Omental fat pad (tissue), 4 donors: ENCODE results near the gene CXCL1. TPM values are rescaled to one million over a fixed set of nuclear protein-coding genes. Genes with fewer than 3 reads are reported as not detected.

ENCODE experiments used
- ATAC-seq: fragments of 150-250 bp; one replicate; pipeline ENCODE4 v1.9.1; 2016; ENCODE audit warnings: mild to moderate bottlenecking, moderate library complexity; ENCODE audit not compliant: low FRiP score
- DNase-seq: peaks from one replicate; pipeline ENCODE4 v3.0.0-alpha.2; 2019; ENCODE audit warnings: low spot score
- total RNA-seq, 4 donors: library from RNA; depleted of rRNA; stranded (reverse); fragments of >200 nt; gene quantifications; one replicate each; pipeline ENCODE4 v1.1.0, GENCODE V29; 2016
- TF ChIP-seq, protein P1 (sequence below), 3 donors: fragments of 450-650 bp; IDR thresholded peaks; one replicate each; pipeline ENCODE4 v1.5.1; 2016 to 2017; ENCODE audit warnings: antibody characterized with exemption in 3 of 3, mild to moderate bottlenecking in 3 of 3, moderate library complexity in 2 of 3

Gene CXCL1
- total RNA-seq, 4 donors from 2014 or later, result 2.7 to 114 (median 12.9) TPM

DNA sequence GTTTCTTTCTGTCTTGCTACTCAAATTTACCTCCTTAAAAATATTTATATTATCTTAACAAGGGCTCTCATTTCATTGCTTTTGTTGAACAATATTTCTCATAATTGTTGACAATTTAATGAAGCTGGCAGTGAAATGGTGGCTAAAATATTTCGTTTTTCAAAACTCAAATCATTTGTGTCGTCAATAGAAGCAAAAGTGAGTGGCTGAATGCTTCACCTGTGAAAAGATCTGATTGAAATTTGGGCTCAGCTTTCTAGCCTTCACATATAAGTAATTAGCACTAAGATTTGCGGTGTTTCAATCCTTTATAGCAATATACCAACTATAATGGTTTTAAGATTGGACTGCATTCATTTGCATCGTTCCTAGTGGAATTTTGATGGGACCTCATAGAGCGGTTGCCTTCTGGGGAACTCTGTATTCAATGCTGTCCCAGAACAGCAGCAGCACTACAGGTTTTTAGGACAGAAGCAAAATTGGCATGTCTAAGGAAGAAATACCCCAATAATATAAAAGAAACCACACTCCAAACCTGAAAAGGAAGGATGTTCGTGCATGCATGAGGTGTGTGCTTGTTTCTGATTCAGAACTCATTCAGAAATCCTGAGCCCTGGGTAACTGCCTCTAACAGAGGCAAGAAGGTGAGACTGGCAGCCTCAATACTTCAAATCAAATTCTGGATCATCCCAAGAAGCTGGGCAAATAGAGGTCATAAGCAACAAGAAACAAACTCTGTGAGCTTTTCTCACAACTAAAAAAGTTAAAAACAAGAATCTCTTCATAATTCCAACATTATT lies 2.5 kb downstream of the CXCL1 start:
- no peak for DNase-seq
- no peak for ATAC-seq
- TF ChIP-seq, protein P1, sequence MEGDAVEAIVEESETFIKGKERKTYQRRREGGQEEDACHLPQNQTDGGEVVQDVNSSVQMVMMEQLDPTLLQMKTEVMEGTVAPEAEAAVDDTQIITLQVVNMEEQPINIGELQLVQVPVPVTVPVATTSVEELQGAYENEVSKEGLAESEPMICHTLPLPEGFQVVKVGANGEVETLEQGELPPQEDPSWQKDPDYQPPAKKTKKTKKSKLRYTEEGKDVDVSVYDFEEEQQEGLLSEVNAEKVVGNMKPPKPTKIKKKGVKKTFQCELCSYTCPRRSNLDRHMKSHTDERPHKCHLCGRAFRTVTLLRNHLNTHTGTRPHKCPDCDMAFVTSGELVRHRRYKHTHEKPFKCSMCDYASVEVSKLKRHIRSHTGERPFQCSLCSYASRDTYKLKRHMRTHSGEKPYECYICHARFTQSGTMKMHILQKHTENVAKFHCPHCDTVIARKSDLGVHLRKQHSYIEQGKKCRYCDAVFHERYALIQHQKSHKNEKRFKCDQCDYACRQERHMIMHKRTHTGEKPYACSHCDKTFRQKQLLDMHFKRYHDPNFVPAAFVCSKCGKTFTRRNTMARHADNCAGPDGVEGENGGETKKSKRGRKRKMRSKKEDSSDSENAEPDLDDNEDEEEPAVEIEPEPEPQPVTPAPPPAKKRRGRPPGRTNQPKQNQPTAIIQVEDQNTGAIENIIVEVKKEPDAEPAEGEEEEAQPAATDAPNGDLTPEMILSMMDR (IDR thresholded peaks at IDR 0.05), result no peak

DNA sequence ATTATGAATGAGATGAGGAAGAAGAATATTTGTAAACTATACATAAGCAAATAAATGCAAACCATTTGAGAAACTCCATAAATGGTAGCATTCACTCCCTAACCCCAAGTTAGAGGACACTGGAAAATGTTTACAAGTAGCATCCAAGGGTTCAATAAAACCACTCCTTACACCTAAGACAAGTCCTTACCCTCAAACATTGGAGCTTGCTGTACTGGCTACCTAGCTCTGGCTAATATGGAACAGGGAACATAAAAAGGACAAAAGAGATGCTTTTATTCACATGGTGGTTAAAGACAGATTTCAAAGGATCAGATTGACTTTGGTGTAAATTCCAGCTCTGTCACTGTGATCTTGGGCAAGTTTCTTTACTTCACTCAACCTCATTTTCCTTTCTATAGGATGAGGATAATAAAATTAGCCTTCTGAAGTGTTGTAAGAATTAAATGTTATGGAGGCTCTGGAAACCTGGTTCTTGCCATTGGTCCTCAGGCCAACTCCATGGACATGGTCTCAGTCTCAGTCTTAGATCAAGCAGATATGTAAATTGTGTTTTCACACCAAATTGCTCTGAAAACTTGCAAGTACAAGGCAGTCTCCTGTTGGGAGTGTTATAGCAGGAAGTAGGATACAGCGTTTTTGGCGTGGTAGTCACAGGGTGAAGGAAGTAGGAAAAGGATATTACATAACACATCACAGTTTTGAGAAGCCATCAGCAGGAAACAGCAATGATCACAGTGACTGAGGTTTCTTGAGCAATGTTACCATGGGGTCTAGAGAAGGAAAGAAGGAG lies 3.3 kb downstream of the CXCL1 start:
- TF ChIP-seq, protein P1 (IDR thresholded peaks at IDR 0.05), result no peak
- no peak for ATAC-seq
- DNase-seq, result no peak

DNA sequence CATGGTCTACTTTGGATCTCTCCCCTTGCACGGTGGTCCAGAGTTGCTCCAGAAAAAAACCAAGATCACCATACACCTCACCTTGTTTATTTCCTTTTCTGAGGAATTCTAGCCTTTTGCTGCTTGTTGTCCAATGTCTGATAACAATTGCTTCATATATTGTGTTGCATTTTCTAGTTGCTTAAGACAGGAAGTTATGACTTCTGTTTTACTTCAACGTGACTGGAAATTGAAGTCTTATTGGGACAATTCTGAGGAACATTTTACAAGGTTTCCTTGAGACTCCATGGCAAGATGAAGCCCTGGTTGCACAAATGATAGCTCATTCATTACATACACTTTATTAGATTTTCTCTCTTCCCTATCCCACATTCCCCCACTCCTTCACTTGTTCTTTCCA lies 5.2 kb downstream of the CXCL1 start:
- ATAC-seq, result no peak
- TF ChIP-seq, protein P1 (IDR thresholded peaks at IDR 0.05), result no peak
- DNase-seq, result no peak

DNA sequence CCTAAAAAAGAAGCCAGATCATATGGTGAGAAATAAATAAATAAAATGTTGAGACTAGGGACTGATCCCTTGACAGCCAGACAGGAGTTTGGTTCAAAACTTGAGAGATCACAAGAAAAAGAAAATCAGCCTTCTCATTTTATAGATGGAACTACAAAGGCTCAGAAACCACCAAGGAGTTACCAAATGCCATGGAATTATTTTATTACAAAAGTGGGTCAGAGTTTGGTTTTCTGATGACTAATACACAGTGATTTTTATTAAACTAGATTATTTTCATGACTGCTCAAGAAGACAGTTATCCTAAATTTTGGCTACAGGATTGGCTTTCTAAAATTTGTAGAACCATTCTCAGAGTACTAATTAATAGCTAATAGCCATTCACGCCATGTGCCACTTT lies 6.2 kb downstream of the CXCL1 start:
- DNase-seq (no peak), ATAC-seq (no peak)
- TF ChIP-seq, protein P1 (IDR thresholded peaks at IDR 0.05), result no peak

DNA sequence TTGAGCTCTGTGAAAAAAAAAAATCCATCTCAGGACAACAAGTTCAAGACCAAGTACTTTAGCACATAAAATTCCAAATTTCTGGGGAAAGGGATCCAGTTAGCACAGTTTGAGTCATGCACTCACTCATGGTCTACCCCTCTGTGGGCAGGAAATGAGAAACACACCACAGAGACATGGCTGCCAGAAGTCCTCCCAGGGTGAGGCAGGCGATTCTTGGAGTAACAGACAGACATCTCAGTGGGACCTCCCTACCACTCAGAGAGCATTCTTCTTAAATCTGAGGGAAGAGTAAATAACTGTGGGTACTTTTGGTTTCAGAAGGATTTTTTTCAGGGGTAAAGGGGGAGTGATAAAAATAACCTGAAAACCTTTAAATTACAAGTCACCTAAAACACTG lies 14.1 kb downstream of the CXCL1 start:
- ATAC-seq, result no peak
- no peak for DNase-seq
- TF ChIP-seq, protein P1 (IDR thresholded peaks at IDR 0.05), result no peak

DNA sequence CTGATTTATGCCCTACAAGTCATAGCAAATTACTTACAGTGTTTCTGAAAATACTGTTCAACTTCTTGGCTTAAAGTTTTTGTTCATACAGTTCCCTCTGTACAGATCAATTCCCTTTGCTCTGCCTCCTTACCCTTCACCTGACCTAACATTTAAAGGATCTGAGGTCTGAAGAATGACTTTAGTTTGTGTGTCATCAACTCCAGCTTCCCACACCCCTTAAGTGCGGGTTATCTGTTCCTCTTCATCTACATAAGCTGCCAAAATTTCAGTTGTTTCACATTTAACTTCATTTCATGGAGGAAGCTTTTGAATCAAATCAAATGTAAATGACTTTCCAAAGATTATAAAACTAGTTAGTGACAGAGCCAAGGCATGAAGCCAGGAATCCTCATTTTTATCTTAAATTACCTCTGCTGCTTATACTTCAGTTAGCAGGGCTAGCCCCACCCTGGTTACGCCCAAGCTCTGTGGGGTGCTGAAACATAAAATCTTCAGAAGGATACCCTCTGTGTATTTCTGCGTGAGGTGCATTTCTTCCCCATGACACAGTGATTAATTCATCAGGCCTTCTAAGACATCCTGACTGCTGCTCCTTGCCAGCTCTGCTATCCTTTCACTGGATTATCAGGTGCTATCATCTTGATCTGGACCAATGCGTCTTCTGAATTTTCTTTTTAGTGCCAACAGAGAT lies 16.5 kb downstream of the CXCL1 start:
- DNase-seq (no peak), ATAC-seq (peak; percentile 76)
- TF ChIP-seq, protein P1 (IDR thresholded peaks at IDR 0.05), result no peak
